Keratinocyte (primary cell): ENCODE data around the gene ARID5B. TPM values are rescaled to one million over a fixed set of nuclear protein-coding genes. Genes with fewer than 3 reads are reported as not detected.
A peak's percentile ranks its signal among the peaks of the same experiment; 100 is the strongest.

ENCODE experiments used
- DNase-seq: peaks from one replicate; pipeline ENCODE4 v3.0.0-alpha.2; 2011; ENCODE audit warnings: low read depth, missing footprints, low spot score
- FAIRE-seq: peaks from 2 replicates; lab custom pipeline; 2011; peaks lifted over from hg19 to GRCh38; lab: Jason Lieb, UNC
- H2AFZ ChIP-seq: 2 replicates; pipeline ENCODE4 v1.6.0; 2012; ENCODE audit warnings: low read length, control low read depth, inconsistent platforms; ENCODE audit not compliant: control insufficient read depth
- H3K27ac ChIP-seq: 2 replicates; pipeline ENCODE4 v1.5.1; 2011; ENCODE audit warnings: low read length; ENCODE audit not compliant: control insufficient read depth, insufficient read depth
- H3K27me3 ChIP-seq: 3 replicates; pipeline ENCODE4 v1.6.0; 2011; ENCODE audit warnings: low read length; ENCODE audit not compliant: control insufficient read depth, insufficient read depth; ENCODE audit errors: extremely low read depth
- H3K36me3 ChIP-seq, 2 experiments: 2 replicates in 1 of 2; 3 replicates in 1 of 2; pipeline ENCODE4 v1.5.1; 2011; ENCODE audit warnings: low read length in 2 of 2, mild to moderate bottlenecking in 1 of 2; ENCODE audit not compliant: control insufficient read depth in 2 of 2, insufficient read depth in 2 of 2; ENCODE audit errors: extremely low read depth in 1 of 2
- H3K4me1 ChIP-seq: 3 replicates; pipeline ENCODE4 v1.5.1; 2011; ENCODE audit warnings: low read length; ENCODE audit not compliant: control insufficient read depth, insufficient read depth; ENCODE audit errors: extremely low read depth
- H3K4me2 ChIP-seq: 3 replicates; pipeline ENCODE4 v1.6.0; 2011; ENCODE audit warnings: low read depth, low read length; ENCODE audit not compliant: control insufficient read depth, insufficient read depth; ENCODE audit errors: extremely low read depth
- H3K4me3 ChIP-seq, 3 experiments: fragments of 200-600 bp in 1 of 3; sonication (generic) in 1 of 3; 2 replicates in 2 of 3; 3 replicates in 1 of 3; pipeline ENCODE4 v1.5.1; 2011 to 2016; ENCODE audit warnings: low read length in 3 of 3, mild to moderate bottlenecking in 3 of 3, control low read depth in 2 of 3, inconsistent platforms in 1 of 3, low read depth in 1 of 3, mixed read lengths in 1 of 3, mixed run types in 1 of 3, moderate library complexity in 1 of 3; ENCODE audit not compliant: control insufficient read depth in 2 of 3, insufficient read depth in 2 of 3; ENCODE audit errors: extremely low read depth in 1 of 3
- H3K79me2 ChIP-seq: 2 replicates; pipeline ENCODE4 v1.6.0; 2012; ENCODE audit warnings: low read length; ENCODE audit not compliant: control insufficient read depth, insufficient read depth
- H3K9ac ChIP-seq: 3 replicates; pipeline ENCODE4 v1.6.0; 2011; ENCODE audit warnings: low read length; ENCODE audit not compliant: control insufficient read depth, insufficient read depth; ENCODE audit errors: extremely low read depth
- H3K9me1 ChIP-seq: 3 replicates; pipeline ENCODE4 v1.6.0; 2011; ENCODE audit warnings: low read length; ENCODE audit not compliant: control insufficient read depth, insufficient read depth; ENCODE audit errors: extremely low read depth
- H3K9me3 ChIP-seq: 2 replicates; pipeline ENCODE4 v1.5.1; 2012; ENCODE audit warnings: low read depth, low read length; ENCODE audit not compliant: control insufficient read depth
- H4K20me1 ChIP-seq: 3 replicates; pipeline ENCODE4 v1.6.0; 2011; ENCODE audit warnings: low read length; ENCODE audit not compliant: control insufficient read depth, insufficient read depth; ENCODE audit errors: extremely low read depth
- CTCF ChIP-seq, 3 experiments: IDR thresholded peaks in 1 of 3; conservative IDR thresholded peaks in 1 of 3; optimal IDR thresholded peaks in 1 of 3; 2 replicates in 2 of 3; 3 replicates in 1 of 3; pipeline versions ENCODE3 to v1.5.1; 2011; ENCODE audit warnings: low read length in 3 of 3, mild to moderate bottlenecking in 3 of 3, moderate library complexity in 2 of 3, control low read depth in 1 of 3, inconsistent platforms in 1 of 3; ENCODE audit not compliant: insufficient read depth in 2 of 3; ENCODE audit errors: extremely low read depth in 1 of 3
- EZH2 ChIP-seq: IDR thresholded peaks from one replicate; pipeline ENCODE4 v1.6.1; 2012; ENCODE audit warnings: inconsistent platforms, mild to moderate bottlenecking, low read length, moderate library complexity
- dilution Hi-C: fragments of 300-500 bp; cut with MboI; formaldehyde crosslinking; loops from one replicate; pipeline ENCODE4 v1.7.0; 2020; ENCODE audit warnings: low sequenced_read_pairs; ENCODE audit not compliant: extremely low pct_ligation_motif_present
- polyA plus RNA-seq, 5 experiments: library from polyadenylated mRNA; depleted of rRNA in 3 of 5; stranded (reverse) in 3 of 5; stranded (forward) in 1 of 5; unstranded in 1 of 5; fragments of >200 nt; gene quantifications; 1 replicate in 1 of 5; 2 replicates in 3 of 5; 3 replicates in 1 of 5; pipeline versions ENCODE4 v1.2.1 to v1.2.3, GENCODE V29; 2011 to 2012; ENCODE audit warnings: missing spikeins in 2 of 5, low read depth in 1 of 5, low replicate concordance in 1 of 5

ARID5B gene
- polyA plus RNA-seq, 1 donor (not counting 4 experiments of a cell fraction or from before 2014, with no cell fraction given), result 7.0 TPM

- DNase-seq, result no peak
- dilution Hi-C loops, result no loop called here
- Histone ChIP-seq H3K79me2 (peaks cover 53% of the 10 kb centered on the region), H3K4me2 (no peak overlapping the region), H4K20me1 (no peaks in the 10 kb centered on the region), H3K9me1 (no peaks in the 10 kb centered on the region), H3K36me3 (no peaks in the 10 kb centered on the region), H2AFZ (no peak overlapping the region), H3K27ac (no peak overlapping the region), H3K4me1 (peaks cover 6% of the 10 kb centered on the region), H3K4me3 (no peak overlapping the region), H3K9me3 (no peaks in the 10 kb centered on the region), H3K9ac (no peak overlapping the region), H3K27me3 (no peaks in the 10 kb centered on the region)
- no peak for FAIRE-seq
- no peak for TF ChIP-seq CTCF (optimal IDR thresholded peaks at IDR 0.05 in 1 of 3, IDR thresholded peaks at IDR 0.05 in 1 of 3, conservative IDR thresholded peaks at IDR 0.05 in 1 of 3; ENCODE audit: extremely low read depth in 1 of 3, insufficient read depth in 2 of 3, low read length in 3 of 3)
Measured at GRCh38 chr10:61907587-61907986, 6.1 kb downstream of the ARID5B start.

- Histone ChIP-seq H3K79me2 (peaks cover 60% of the 10 kb centered on the region), H3K36me3 (peaks cover 0 to 5% of the 10 kb centered on the region in 2 experiments), H3K27ac (no peak overlapping the region), H3K27me3 (no peaks in the 10 kb centered on the region), H4K20me1 (no peaks in the 10 kb centered on the region), H3K4me3 (no peak overlapping the region), H3K9me3 (no peaks in the 10 kb centered on the region), H3K9ac (no peak overlapping the region), H3K9me1 (no peaks in the 10 kb centered on the region), H2AFZ (no peak overlapping the region), H3K4me2 (no peak overlapping the region), H3K4me1 (peaks cover under 1% of the 10 kb centered on the region)
- DNase-seq (no peak), FAIRE-seq (peak; percentile 59)
- dilution Hi-C loops, result no loop called here
- no peak for TF ChIP-seq CTCF (optimal IDR thresholded peaks at IDR 0.05 in 1 of 3, IDR thresholded peaks at IDR 0.05 in 1 of 3, conservative IDR thresholded peaks at IDR 0.05 in 1 of 3; ENCODE audit: extremely low read depth in 1 of 3, insufficient read depth in 2 of 3, low read length in 3 of 3)
- no peak for TF ChIP-seq EZH2
Measured at GRCh38 chr10:61910226-61910805, 8.8 kb downstream of the ARID5B start.
